GM19025 (cell line): Measurements from ENCODE around the gene SMIM45.
A peak's percentile ranks its signal among the peaks of the same experiment; 100 is the strongest.

Experiments used
- ATAC-seq: cut with Tn5 transposase; IDR thresholded peaks from one replicate; pipeline ENCODE4 v1.9.1; 2021; ENCODE audit warnings: mild to moderate bottlenecking, low read depth, moderate library complexity; ENCODE audit not compliant: unreplicated experiment

Gene SMIM45

GRCh38 chr22:41995211-41995610, 43.3 kb downstream of the SMIM45 start:
- no peak for ATAC-seq

GRCh38 chr22:41996826-41997225, 44.9 kb downstream of the SMIM45 start:
- no peak for ATAC-seq

- ATAC-seq, result peak; percentile 81
Measured at GRCh38 chr22:41998361-41999261, 46.7 kb downstream of the SMIM45 start, which contains the start of gene WBP2NL. TSS of gene WBP2NL (plus strand) at chr22:41998788. CDS start at chr22:41998819, 31 bp downstream.

GRCh38 chr22:42000466-42000865, 48.5 kb downstream of the SMIM45 start:
- no peak for ATAC-seq

- no peak for ATAC-seq
Measured at GRCh38 chr22:42001121-42001520, 49.2 kb downstream of the SMIM45 start.

GRCh38 chr22:42001706-42002105, 49.8 kb downstream of the SMIM45 start:
- ATAC-seq, result no peak

- no peak for ATAC-seq
Measured at GRCh38 chr22:42007922-42008321, 56.0 kb downstream of the SMIM45 start.
